ENCODE data around the gene ENOSF1.
A peak's percentile ranks its signal among the peaks of the same experiment; 100 is the strongest.

The ENOSF1 gene

DNA sequence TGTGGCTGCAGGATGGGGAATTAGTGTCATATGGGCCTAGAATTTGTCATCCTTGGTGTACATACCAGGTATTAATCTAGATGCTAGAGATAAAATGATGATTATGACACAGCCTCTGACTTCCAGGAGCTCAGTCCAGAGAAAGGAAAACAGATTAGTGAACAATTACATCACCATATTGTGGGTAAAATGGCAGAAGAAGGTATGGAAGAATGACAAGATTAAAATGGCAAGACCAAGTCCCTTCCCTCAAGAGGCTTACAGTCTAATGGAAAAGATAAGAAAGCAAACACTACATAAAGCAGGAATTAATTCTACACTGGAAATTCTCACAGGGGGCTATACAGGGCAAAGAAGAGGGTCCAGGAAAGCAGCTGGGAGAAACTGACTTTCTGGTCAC is 80.9 kb downstream of the ENOSF1 start:
- no peak for DNase-seq (ENCODE audit: low read depth)

DNA sequence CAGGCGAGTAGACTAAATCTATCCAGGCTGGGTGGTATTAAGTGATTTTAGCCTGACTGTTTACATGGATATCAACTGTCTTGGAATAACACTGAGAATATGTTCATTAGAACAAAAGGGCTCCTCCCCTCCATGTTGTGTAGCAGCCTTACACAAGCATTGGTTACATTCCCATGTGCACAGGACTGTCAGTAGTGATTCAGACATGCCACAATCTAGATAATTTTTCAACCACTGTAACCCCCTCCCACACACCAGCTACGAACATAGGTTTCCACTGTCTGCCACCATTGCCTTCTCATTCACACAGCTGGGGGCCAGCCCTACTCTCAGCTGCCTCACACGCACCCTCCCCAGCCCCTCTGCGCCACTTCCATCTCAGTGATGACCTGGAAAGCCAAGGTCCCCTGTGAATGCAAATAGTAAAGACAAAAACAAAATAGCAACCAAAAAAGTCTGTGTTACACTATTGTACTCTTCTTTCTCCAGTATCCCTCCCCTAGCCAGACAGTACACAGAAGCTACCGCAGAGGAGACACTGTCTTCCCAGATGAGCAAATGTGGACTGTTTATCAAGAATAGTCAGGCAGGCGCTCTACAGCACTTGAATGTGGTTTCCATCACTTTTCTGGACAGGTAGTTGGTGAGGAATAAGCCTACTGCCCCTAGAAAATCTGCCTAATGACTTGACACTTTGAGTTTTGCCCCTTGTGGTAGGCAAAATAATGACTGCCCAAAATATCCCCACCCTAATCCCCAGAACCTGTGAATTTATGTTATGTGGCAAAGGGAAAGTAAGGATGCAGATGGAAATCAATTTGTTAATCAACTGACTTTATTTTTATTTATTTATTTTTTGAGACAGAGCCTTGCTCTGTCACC is 82.9 kb downstream of the ENOSF1 start:
- peak; percentile 9 for DNase-seq (ENCODE audit: low read depth)

DNA sequence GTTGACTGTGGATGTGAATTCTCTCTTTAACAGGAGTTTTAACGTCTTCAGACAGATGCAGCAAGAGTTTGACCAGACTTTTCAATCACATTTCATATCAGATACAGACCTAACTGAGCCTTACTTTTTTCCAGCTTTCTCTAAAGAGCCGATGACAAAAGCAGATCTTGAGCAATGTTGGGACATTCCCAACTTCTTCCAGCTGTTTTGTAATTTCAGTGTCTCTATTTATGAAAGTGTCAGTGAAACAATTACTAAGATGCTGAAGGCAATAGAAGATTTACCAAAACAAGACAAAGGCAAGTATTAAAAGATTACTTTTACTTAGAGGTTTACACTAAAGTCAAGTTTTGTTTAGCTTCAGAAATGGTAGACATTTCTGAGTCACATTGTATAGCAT is 85.2 kb downstream of the ENOSF1 start:
- no peak for DNase-seq (ENCODE audit: low read depth)

DNA sequence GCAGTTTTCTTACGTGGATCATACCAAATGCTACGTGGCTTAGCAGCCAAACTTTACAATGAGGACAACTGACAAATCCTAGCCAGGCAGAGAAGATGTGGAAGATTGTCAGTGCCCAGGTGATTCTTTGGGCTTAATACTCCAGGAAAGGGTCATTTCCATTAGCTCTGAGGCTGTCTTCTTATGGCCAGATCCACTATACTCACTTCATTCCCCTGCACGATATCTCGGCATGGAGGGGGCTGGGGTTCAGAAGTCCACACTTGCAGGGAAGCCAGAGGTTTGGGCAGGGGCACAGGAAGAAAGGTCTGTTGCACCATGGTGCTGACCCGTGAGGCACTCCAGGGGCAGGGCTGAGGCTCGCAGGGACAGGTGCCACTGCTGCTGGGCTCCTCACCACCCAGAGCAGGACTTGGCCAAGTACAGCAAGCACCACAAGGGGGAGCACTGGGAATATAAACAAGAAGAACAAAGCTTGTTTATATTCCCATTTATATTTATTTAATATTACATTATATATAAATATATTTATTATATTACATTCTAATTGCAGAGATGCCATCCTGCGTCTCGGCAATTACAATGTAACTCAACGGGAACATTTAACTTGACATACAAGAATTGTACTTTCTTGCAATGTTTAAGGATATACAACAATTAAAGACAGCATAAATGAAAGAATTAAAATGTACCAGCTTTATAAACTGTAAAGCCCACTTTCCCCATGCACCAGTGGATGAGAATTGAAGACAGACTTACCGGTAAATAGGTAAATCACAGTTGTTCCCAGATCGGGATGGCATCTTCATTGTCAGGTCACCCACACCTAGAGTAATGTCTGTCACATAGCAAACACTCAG is 88.4 kb downstream of the ENOSF1 start:
- peak; percentile 51 for DNase-seq (ENCODE audit: low read depth)

DNA sequence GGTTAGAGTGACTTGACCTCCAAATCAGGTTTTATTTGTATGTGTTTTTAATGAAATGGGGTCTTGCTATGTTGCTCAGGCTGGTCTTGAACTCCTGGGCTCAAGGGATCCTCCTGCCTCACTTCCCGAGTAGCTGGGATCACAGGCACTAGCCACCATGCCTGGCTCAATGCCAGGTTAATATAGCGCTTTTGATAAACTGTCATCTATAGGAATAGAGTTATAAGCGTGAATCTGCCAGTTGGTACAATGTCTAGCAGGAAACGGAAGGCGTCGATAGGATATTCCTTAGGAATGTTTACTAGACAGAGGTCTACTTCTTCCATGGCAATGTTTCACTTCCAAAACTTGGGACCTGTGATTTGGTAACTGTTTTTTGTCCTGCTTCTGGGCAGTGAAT is 90.1 kb downstream of the ENOSF1 start:
- DNase-seq (ENCODE audit: low read depth): no peak

DNA sequence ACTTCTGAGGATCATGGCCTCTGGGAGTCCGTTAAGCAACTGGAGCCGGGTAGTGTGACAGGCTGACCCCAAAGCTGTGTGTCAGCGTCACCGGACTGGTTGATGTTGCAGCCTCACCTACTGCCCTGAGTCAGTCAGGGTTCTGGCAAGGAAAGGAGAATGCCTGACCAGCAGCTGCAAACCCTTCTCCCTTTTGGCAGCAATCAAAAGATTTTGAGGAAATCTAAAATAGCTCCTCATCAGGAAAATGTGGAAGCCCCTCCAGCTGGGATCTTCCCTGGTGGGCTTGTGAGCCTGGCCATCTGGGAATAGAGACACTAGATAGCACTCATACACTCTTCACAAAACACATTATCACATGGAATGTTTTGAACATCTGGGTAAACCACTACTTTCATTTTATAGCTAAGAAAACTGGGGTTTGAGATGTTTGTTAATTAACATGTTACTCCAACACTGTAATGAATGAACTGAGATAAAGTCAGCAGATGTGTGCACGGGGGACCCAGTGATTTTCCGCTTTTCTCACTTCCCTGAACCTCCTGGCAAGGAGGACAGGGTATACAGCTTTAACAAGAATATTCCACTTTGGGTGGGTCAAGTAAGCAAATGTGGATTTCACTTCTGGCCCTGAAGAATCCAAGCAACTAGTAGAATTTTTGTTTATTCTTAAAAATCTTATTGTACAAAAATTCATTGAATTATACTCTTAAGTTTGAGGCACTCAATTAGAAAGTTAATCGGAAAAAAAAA is 91.0 kb downstream of the ENOSF1 start:
- DNase-seq (ENCODE audit: low read depth): no peak

All from stimulated activated CD4-positive, alpha-beta T cell treated with anti-CD3 and anti-CD28 coated beads, Interleukin-2, amount 100 ng/mL, for 4 hours (primary cell).